ENCODE measurements around the gene CWC22.

DNA sequence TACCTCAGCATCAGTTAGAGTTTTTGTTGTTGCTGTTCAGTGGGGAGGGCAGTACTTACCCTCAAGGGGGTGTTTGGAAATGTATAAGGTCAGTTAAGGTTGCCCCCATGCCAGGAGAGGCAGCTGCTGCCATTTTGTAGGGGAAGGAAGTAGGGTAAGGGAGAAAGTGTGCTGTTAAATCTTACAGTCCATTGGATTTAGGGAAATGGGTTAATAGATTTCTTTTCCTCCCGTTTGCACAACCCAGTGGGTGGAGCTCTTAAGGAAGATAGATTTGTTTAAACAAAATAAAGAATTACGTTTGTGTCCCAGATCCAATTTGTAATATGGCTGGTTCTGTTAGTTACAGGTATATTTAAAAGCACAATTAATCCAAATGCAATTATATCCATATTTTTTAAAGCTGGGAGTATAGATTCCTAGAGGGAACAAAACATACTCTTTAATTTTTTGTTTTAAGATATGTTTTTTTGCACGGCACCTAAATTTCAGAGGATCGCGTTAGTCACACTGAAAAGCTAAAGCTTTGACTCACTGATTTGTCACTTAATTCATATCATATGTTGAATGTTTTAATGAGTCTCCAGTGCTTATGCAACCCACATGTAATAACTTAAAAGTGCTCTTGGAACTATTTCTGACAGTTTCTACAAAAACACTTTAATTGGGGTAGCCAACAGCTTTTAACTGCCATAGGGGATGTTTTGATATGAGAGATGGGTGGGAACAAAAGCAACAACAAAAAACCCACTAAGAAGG lies 9.0 kb upstream of the CWC22 start:
- TF ChIP-seq, protein P1, sequence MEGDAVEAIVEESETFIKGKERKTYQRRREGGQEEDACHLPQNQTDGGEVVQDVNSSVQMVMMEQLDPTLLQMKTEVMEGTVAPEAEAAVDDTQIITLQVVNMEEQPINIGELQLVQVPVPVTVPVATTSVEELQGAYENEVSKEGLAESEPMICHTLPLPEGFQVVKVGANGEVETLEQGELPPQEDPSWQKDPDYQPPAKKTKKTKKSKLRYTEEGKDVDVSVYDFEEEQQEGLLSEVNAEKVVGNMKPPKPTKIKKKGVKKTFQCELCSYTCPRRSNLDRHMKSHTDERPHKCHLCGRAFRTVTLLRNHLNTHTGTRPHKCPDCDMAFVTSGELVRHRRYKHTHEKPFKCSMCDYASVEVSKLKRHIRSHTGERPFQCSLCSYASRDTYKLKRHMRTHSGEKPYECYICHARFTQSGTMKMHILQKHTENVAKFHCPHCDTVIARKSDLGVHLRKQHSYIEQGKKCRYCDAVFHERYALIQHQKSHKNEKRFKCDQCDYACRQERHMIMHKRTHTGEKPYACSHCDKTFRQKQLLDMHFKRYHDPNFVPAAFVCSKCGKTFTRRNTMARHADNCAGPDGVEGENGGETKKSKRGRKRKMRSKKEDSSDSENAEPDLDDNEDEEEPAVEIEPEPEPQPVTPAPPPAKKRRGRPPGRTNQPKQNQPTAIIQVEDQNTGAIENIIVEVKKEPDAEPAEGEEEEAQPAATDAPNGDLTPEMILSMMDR (IDR thresholded peaks at IDR 0.05), result no peak
- TF ChIP-seq POLR2A (IDR thresholded peaks at IDR 0.05), result no peak

All from transverse colon (tissue), 3 donors.